ENCODE data around the gene TCF7L2.

The TCF7L2 gene

GRCh38 chr10:113207924-113208323 is 257.9 kb downstream of the TCF7L2 start:
- no peak for FAIRE-seq

GRCh38 chr10:113213035-113213434 is 263.0 kb downstream of the TCF7L2 start:
- FAIRE-seq: no peak

GRCh38 chr10:113214331-113214730 is 264.3 kb downstream of the TCF7L2 start:
- no peak for FAIRE-seq

DNA sequence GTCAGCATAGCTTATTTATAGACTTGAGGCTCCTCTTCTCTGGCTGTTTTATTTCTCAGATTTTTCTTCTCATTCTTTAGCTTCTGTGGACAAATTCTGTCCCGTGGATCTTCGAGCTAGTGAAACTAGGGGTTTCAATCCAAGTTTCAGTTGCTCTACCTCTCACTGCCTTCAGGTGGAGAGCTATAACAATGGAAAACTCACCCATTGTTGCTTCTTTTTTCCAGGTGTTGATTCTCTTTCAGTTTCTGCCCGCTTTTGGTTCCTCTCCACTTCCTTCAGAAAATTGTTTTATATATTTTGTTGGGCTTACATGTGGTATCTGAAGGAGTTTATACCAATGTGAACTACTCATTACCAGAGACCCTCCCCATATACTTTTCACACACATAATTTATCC is 266.1 kb downstream of the TCF7L2 start:
- FAIRE-seq: no peak

All from islet of Langerhans (tissue), 1 donor.